Subcutaneous abdominal adipose tissue (tissue), 5 donors: ENCODE results near the gene ECM1.

ENCODE experiments used
- H3K27ac ChIP-seq: one replicate; pipeline ENCODE4 v1.7.0; 2013; ENCODE audit warnings: low read depth, mild to moderate bottlenecking, inconsistent platforms, low read length, moderate library complexity
- H3K27me3 ChIP-seq, 5 donors: one replicate each; pipeline ENCODE4 v1.7.0; 2013; ENCODE audit warnings: low read length in 5 of 5, inconsistent platforms in 1 of 5; ENCODE audit not compliant: control insufficient read depth in 5 of 5, insufficient read depth in 4 of 5
- H3K36me3 ChIP-seq, 5 donors: one replicate each; pipeline ENCODE4 v1.7.0; 2013; ENCODE audit warnings: low read length in 5 of 5; ENCODE audit not compliant: control insufficient read depth in 5 of 5, insufficient read depth in 5 of 5
- H3K4me1 ChIP-seq, 5 donors: one replicate each; pipeline ENCODE4 v1.7.0; 2013; ENCODE audit warnings: low read length in 5 of 5, mild to moderate bottlenecking in 3 of 5, moderate library complexity in 1 of 5; ENCODE audit not compliant: control insufficient read depth in 5 of 5, insufficient read depth in 5 of 5
- H3K4me3 ChIP-seq, 5 donors: one replicate each; pipeline ENCODE4 v1.7.0; 2013; ENCODE audit warnings: low read length in 5 of 5, low read depth in 1 of 5
- H3K9ac ChIP-seq, 5 donors: one replicate each; pipeline ENCODE4 v1.7.0; 2013; ENCODE audit warnings: low read length in 5 of 5, mild to moderate bottlenecking in 4 of 5, moderate library complexity in 3 of 5
- H3K9me3 ChIP-seq, 5 donors: one replicate each; pipeline ENCODE4 v1.7.0; 2013; ENCODE audit warnings: low read length in 5 of 5; ENCODE audit not compliant: control insufficient read depth in 5 of 5
- donor health status: healthy.
- donor health status: healthy.
- donor health status: healthy.
- donor health status: healthy.
- donor health status: healthy.

The ECM1 gene

GRCh38 chr1:150561254-150561973, 53.5 kb downstream of the ECM1 start:
- H3K4me3 ChIP-seq = peak overlapping the region; percentile 65 to 81 (median 78)
- H3K9me3 ChIP-seq = no peaks in the 10 kb centered on the region
- peaks cover 24 to 83% (median 68%) of the 10 kb centered on the region in 5 donors for H3K4me1 ChIP-seq
- peak overlapping the region; percentile 79 to 100 (median 98) for H3K9ac ChIP-seq
- peak overlapping the region; percentile 100 for H3K27ac ChIP-seq
- no peaks in the 10 kb centered on the region for H3K27me3 ChIP-seq
- peaks cover 0 to 16% (median 10%) of the 10 kb centered on the region in 5 donors for H3K36me3 ChIP-seq

DNA sequence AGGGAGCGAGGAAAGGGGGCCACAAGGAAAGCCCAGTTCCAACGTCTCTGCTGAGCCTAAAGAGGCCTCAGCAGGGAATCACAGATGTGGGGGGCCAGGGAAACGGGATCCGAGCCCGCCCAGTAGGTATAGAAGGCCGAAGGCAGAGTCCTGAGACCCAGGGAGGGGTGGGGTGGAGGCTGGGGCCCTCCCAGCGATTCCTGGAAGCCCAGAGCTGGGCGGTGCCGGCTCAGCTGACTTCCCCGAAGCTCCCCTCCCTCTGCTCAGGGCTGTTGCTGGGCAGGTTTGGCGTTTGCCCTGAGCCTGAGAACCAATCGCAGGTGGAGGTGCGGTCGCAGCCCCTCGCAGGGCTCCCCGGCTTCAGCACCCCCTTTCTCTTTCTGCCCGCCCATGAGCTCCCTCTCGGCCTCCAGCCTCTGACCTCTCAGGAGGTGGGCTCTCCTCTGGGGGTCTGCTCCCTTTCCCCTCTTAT, 54.1 kb downstream of the ECM1 start:
- peak overlapping the region; percentile 65 to 81 (median 78) for H3K4me3 ChIP-seq
- H3K9me3 ChIP-seq = no peaks in the 10 kb centered on the region
- H3K27ac ChIP-seq = peak overlapping the region; percentile 100
- peak overlapping the region; percentile 79 to 100 (median 98) for H3K9ac ChIP-seq
- no peaks in the 10 kb centered on the region for H3K27me3 ChIP-seq
- H3K4me1 ChIP-seq = peaks cover 24 to 89% (median 74%) of the 10 kb centered on the region in 5 donors
- H3K36me3 ChIP-seq = peaks cover 0 to 13% (median 10%) of the 10 kb centered on the region in 5 donors

DNA sequence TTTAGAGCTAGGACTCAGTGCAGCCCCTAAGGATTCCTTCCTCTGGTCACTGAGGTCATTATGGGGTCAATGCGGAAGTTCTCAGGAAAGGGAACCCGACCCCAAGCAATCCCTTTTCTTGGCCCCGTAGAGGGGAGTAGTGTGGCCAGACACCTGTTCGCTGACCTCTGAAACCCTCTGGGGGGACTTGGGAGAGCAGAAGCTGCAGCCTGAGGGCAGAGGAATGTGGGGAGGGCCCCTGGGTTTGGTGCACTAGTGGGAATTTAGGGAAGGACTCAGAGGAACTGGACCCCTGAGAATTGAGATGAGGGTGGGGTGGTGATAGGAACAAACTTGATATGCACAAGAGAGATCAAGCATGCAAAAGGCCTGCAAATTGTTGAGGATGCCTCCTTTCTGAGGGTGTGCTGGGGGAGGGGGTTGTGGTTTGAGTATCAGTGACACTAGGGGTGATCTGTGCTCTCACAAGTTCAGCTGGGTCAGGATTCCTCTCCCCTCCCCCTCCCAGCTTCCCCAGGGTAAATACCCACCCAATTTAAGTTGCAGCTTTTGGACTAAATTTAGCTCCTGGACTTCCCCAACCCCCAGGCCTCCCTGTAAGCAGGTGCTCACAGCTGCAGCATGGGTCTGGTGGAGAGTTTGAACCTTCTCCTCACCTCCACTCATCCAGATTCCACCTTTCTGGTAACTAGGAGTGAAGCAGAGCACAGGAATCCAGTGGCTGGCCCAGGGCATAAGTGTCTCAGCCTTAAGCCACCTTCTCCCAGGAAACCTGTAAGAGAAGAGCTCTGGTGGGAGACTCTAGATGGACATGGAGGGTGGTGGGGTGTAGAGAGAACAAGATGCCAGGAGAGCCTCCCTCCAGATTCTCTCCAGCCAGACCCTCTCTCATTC, 54.8 kb downstream of the ECM1 start:
- H3K9ac ChIP-seq = peak overlapping the region; percentile 79 to 100 (median 98)
- H3K9me3 ChIP-seq = no peaks in the 10 kb centered on the region
- peak overlapping the region; percentile 100 for H3K27ac ChIP-seq
- H3K27me3 ChIP-seq = no peaks in the 10 kb centered on the region
- H3K4me3 ChIP-seq = peak overlapping the region; percentile 19 to 81 (median 72)
- H3K36me3 ChIP-seq = peaks cover 0 to 6% (median 4%) of the 10 kb centered on the region in 5 donors
- H3K4me1 ChIP-seq = peaks cover 27 to 96% (median 81%) of the 10 kb centered on the region in 5 donors
